GM18498 (cell line): Measurements from ENCODE around the gene SPC25.

ENCODE experiments used
- ATAC-seq: cut with Tn5 transposase; IDR thresholded peaks from one replicate; pipeline ENCODE4 v1.9.1; 2021; ENCODE audit warnings: mild to moderate bottlenecking, moderate library complexity; ENCODE audit not compliant: unreplicated experiment

SPC25 gene

DNA sequence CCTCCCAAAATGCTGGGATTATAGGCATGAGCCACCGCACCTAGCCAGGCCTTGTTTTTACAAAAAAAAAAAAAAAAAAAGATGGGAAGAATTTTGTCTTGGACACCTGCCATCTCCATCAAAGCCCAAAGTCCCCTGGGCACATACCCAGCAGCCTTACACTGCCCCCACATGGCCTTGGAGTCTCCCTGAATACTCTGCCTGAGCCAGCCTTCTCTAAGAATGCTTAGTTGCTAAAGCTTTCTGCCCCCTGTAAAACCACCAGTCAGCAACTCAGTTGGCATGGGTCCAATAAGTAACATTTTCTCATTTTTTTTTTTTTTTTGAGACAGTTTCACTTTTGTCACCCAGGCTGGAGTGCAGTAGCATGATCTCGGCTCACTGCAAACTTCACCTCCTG lies 40.6 kb downstream of the SPC25 start:
- no peak for ATAC-seq

DNA sequence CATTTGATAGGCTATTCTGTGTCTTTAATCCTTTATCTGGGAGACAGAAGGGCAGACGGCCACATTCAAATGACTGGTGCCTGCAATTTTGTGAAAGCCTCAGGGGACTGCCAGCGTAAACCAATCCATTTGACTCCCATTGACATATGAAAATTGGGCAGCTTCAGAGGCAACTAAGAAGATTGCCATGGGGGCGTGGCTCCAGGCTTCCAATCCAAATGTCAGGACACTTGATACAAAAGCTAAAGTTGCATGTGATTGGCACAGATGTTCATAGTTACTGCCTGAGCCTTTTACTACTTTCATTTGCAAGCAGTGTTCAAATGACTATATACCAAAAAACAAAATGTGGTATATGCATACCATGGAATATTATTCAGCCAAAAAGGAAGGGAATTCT lies 42.0 kb downstream of the SPC25 start:
- no peak for ATAC-seq

DNA sequence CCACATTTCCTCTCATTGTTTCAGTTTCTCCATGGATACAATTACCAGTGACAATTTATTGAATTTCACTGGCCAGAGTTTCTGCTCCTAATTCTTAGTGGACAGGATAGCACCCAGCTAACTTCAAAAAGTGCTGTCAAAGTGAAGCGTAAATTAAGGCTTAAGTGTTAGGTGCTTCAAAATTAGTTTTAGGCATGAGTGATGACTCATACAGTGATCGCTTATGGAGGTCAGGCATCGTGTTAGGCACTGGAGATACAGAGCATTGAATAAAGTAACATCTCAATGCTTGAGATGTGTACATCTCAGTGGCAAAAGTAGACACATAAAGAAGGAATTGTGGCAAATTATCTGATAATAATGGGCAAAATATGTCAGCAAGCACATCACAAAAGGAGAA lies 47.0 kb downstream of the SPC25 start:
- no peak for ATAC-seq

DNA sequence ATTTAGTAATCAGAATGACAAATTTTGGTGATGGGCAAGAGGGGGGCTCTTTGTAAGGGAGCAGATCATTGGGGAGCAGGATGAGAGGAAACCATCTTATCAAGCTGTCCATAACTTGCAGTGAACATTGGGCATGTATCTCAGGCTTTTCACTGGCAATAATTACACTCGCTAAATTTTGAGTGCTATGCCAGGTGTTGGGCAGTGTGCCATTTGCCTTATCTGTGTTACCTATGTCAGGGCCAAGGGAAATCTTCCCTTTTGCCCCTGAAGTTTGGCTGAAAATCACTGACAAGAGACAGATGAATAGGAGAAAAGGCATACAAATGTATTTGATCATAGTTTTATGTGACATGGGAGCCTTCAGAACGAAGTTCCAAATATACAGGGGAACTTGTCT lies 48.8 kb downstream of the SPC25 start:
- ATAC-seq = no peak

DNA sequence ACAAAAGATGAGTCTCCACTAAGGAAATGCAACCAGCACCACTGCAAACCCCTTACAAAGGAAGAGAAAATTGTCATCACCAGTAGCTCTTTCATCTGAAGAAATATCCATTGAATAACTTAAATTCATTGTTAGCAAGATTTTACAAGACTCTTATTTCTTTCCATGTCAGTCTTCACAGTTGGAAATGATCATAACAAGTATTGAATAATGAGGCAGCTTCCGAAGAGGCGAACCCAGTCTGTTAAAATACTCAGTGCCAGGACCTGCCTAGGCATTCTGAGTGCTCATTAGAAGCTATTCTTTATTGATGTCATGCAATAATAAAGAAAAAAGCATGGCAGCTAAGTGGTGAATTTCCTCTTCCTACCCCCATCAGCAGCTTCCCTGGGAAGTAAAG lies 54.3 kb downstream of the SPC25 start:
- no peak for ATAC-seq

DNA sequence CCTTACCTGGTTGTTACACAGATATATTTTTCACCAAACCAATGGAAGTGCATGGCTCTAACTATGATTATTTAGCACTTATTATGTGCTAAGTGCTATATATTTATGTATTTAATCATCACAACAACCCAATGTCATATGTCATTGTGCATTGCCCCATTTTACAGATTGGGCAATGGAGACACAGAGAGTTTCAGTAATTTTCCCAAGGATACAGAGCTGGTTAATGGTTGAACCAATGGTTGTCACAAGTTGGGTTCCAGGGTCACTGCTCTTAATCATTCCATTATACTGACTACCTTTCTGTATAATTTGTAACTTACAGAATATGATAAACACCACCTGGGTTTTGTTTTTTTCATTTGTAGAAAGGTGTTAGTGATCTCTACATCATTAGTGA lies 58.6 kb downstream of the SPC25 start:
- no peak for ATAC-seq

DNA sequence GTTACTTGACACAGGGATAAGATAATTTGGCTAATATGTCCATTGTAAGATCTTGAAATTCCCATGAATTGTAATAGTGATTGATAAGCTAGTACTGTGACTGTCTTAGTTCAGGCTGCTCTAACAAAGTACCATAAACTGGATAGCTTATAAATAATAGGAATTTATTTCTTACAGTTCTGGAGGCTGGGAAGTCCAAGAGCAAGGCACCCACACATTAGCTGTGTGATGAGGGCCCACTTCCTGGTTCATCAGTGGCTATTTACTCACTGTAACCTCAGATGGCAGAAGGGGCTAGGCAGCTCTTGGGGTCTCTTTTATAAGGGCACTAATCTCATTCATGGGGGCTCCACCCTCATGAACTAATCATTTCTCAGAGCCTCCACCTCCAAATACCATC lies 59.3 kb downstream of the SPC25 start:
- ATAC-seq = no peak

DNA sequence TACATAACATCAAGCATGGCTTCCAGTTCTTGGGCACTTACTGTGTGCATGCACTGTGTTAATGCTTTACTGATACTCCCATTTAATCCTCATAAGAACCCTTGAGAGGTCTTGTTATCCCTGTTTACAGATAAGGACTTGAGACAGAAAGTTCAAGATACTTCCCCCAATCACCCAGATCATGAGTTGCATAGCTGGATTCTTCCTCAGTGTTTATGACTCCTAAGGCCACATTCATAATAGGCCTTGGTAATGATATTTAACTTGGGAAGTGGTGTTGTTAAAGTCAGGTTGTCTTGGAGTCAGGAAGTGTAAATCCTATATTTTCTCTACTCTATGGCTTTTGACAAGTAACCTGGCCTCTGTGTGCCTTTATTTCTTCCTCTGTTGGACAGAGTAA lies 65.1 kb downstream of the SPC25 start:
- no peak for ATAC-seq

DNA sequence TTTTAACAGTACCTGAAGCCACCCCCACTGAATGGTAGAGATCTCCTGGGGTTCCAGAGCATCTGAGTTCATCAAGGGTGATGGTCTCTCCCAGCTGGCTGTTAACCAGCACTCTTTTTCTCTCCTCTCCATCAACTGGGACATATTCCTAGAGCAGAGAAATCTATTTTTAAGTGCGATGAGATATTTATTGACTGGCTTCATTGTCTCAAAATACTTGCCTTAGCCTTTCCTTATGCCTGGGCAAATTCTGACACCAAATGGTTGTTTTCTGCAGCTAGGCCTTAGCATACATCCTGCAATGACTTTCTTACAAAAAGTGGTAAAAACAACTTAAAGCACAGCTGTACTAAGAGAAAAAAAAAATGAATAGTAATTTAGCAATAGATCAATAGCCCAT lies 68.2 kb downstream of the SPC25 start:
- no peak for ATAC-seq

DNA sequence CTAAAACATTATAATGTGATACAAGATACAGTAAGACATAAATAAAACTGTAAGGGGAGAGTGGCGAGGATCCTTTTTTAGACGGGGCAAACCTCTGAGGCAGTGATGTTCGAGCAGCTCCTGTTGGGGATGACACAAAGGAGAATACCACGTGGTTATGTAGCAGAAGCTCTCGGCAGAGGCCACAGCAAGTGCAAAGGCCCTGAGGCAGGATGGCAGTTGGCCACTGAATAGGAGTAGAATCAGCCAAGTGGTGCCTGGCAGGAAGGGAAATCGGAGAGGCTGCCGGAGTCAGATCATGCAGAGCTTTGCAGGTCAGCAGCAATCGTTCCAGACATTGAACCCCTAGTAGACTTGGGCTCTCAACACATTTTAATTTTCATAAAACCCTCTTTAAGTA lies 68.7 kb downstream of the SPC25 start:
- ATAC-seq = no peak
